SJSA1 (cell line): ENCODE data around the gene DCAF15. TPM values are rescaled to one million over a fixed set of nuclear protein-coding genes. Genes with fewer than 3 reads are reported as not detected.
"Not testable (repeated sequence)": the region's sequence is repeated elsewhere in the genome, so short reads cannot be mapped to it uniquely, and the experiment has no call there.

Experiments
- DNase-seq, 2 experiments: peaks; one replicate each; pipeline ENCODE4 v3.0.0-alpha.2; 2015 to 2020; ENCODE audit warnings: low spot score in 2 of 2, low read depth in 1 of 2
- H3K27ac ChIP-seq: fragments of 250-450 bp; sonication (Bioruptor Pico); 2 replicates; pipeline ENCODE4 v1.5.1; 2020; ENCODE audit warnings: mild to moderate bottlenecking, moderate library complexity
- H3K27me3 ChIP-seq: fragments of 250-450 bp; sonication (Bioruptor Pico); replicated peaks from 2 replicates; pipeline ENCODE4 v1.5.1; 2020; ENCODE audit warnings: mild to moderate bottlenecking, moderate library complexity
- H3K36me3 ChIP-seq: fragments of 250-450 bp; sonication (Bioruptor Pico); 2 replicates; pipeline ENCODE4 v1.5.1; 2020; ENCODE audit warnings: mild to moderate bottlenecking
- H3K4me1 ChIP-seq: fragments of 250-450 bp; sonication (Bioruptor Pico); replicated peaks from 2 replicates; pipeline ENCODE4 v1.6.1; 2021; ENCODE audit warnings: mild to moderate bottlenecking
- H3K4me3 ChIP-seq: fragments of 250-450 bp; sonication (Bioruptor Pico); 2 replicates; pipeline ENCODE4 v1.5.1; 2020; ENCODE audit warnings: mild to moderate bottlenecking
- H3K9me3 ChIP-seq: fragments of 250-450 bp; sonication (Bioruptor Pico); replicated peaks from 2 replicates; pipeline ENCODE4 v1.5.1; 2020; ENCODE audit warnings: mild to moderate bottlenecking
- total RNA-seq: library from RNA; depleted of rRNA; stranded (reverse); fragments of >200 nt; shearing (Covaris generic); gene quantifications from 2 replicates; pipeline ENCODE4 v1.2.3, GENCODE V29; 2014

Gene DCAF15
- total RNA-seq, 1 experiment from 2014 or later, result 28.2 TPM

DNA sequence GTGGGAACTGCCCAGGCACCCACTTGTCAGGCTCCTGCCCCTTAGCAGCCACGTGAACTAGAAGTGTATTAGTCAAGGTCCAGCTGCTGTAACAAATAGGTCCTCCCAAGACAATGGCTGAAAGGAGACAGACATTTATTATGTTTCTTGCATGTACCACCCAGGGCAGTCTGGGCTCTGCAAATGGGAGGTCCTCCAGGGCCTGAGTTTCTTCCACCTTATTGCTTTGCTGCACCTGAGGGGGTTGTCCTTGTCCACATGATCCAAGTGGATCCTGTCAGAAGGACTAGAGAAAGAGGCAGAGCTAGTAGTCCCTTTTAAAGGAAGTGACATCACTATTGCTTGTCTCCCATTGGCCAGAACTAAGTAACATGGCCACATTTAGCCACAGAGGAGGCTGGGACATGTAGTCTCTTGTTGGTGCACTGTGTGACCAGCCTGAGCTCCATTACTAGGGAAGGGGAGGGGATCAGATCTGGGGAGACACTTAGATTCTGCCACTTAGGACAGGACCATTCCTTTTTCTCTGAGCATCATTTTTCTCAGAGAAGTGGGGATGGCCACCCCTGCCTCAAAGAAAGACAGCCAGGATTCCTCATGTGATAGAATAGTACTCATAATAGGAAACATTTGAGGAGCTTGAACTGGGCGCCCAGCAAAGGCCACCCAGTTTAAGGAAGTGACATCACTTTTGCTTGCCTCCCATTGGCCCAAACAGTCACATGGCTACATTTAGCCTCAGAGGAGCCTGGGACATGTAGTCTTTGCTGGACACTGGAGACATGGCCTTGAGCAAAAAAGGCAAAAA, 31.2 kb upstream of the DCAF15 start:
- DNase-seq, result peak in 1 of 2 experiments; percentile 59
- Histone ChIP-seq H3K4me3 (no peak overlapping the region), H3K4me1 (peaks cover 6% of the 10 kb centered on the region; the same call in 1 of the 2 replicates), H3K9me3 (no peaks in the 10 kb centered on the region), H3K27me3 (no peaks in the 10 kb centered on the region), H3K27ac (no peak overlapping the region), H3K36me3 (peaks cover 31% of the 10 kb centered on the region)

DNA sequence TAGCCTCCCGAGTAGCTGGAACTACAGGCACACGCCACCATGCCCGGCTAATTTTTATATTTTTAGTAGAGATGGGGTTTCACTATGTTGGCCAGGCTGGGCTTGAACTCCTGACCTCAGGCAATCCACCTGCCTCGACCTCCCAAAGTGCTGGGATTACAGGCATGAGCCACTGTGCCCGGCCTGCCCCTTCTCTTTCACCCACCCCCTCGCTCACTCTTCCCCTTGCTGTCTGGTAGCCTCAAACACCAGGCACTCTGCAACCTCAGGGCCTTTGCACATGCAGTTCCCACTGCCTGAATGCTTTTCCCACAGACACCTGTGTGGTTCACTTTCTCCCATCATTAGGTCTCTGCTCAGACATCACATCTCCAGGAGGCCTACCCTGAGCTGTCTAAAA, 30.2 kb upstream of the DCAF15 start:
- H3K27me3 ChIP-seq, H3K4me1 ChIP-seq, H3K4me3 ChIP-seq, H3K27ac ChIP-seq, DNase-seq, H3K9me3 ChIP-seq: not testable (repeated sequence)
- peaks cover 37% of the 10 kb centered on the region for H3K36me3 ChIP-seq

DNA sequence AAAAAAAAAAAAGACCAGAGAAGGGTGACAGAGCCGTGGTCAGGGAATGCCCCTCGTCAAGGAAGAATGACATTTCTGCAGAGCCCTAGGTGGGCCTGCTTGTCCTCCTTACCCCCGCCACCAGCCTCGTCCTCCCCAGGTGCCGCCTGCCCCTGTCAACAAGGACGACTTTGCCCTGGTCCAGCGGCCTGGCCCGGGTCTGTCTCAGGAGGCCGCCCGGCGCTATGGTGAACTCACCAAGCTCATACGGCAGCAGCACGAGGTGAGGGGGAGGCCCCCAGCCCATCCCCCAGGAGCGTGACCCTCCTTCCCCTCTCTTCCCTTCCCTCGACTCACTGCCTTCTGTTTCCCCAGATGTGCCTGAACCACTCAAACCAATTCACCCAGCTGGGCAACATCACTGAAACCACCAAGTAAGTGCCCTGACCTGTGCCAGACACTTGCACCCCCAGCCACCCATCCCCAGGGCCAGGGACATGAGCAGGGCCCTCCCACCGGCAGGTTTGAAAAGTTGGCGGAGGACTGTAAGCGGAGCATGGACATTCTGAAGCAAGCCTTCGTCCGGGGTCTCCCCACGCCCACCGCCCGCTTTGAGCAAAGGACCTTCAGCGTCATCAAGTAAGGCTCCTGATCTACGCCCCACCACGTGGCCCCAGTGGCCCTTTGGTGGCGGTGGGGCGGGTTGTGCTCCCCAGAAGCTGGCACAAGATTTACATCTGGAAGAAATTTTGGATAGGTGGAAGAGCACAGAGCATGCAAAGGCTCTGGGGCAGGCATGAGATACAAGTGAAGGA, 28.9 kb upstream of the DCAF15 start:
- Histone ChIP-seq H3K27me3 (no peaks in the 10 kb centered on the region), H3K36me3 (peaks cover 37% of the 10 kb centered on the region), H3K4me3 (no peak overlapping the region), H3K9me3 (no peaks in the 10 kb centered on the region), H3K4me1 (peaks cover 6% of the 10 kb centered on the region; the same call in 1 of the 2 replicates), H3K27ac (no peak overlapping the region)
- no peak for DNase-seq

DNA sequence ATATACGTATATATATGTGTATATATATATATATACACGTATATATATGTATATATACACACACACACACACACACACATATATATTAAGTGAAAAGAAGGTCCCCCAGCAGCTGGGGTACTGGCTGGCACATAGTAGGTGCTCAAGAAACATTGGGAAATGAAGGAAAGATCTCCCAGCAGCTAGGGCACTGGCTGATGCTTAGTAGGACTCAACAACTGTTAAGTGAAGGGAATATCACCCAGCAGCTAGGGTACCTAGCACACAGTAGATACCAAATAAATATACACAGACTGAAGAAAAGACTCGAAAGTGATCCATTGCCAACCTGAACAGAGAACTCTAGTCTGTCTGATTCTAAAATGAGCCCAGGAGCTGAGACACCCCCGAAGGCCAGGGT, 26.3 kb upstream of the DCAF15 start:
- peaks cover 6% of the 10 kb centered on the region; the same call in 1 of the 2 replicates for H3K4me1 ChIP-seq
- H3K36me3 ChIP-seq, result peaks cover 23% of the 10 kb centered on the region
- no peak for DNase-seq
- no peak overlapping the region for H3K4me3 ChIP-seq
- no peaks in the 10 kb centered on the region for H3K27me3 ChIP-seq
- H3K27ac ChIP-seq, result no peak overlapping the region
- H3K9me3 ChIP-seq, result no peaks in the 10 kb centered on the region

DNA sequence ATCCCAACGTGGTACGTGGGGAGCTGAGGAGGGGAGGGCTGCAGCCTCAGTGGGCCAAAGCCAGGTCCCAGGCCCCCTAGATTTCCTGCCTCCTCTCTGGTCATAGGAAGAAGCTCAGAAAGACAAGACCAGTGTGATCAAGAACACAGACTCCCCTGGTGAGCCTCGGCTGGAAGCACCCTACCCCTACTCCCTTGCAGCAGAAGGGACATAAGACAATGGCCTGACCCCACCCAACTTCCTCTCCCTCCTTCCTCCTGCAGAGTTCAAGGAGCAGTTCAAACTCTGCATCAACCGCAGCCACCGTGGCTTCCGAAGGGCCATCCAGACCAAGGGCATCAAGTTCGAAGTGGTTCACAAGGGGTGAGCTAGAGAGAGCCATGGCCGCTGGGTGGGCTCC, 25.6 kb upstream of the DCAF15 start:
- peaks cover 16% of the 10 kb centered on the region for H3K36me3 ChIP-seq
- no peak for DNase-seq

DNA sequence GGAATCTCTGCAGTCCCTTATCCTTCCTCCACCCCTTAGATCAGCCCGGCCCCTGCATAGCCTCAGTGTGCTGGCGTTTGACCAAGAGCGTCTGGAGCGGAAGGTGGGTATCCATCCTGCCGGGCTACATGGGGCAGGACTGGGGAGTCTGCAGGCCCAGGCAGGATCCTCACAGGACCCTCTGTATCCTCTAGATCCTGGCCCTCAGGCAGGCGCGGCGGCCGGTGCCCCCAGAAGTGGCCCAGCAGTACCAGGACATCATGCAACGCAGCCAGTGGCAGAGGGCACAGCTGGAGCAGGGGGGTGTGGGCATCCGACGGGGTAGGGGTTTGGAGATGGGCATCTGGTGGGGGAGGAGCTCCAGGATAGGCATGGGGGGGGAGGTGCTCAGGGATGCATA, 23.0 kb upstream of the DCAF15 start:
- no peaks in the 10 kb centered on the region for H3K9me3 ChIP-seq

More for the DNA sequence above, 25.6 kb upstream of the DCAF15 start:
- Histone ChIP-seq H3K27ac (no peak overlapping the region), H3K4me1 (peaks cover under 1% of the 10 kb centered on the region; the same call in 1 of the 2 replicates), H3K9me3 (no peaks in the 10 kb centered on the region), H3K4me3 (no peak overlapping the region), H3K27me3 (no peaks in the 10 kb centered on the region)

DNA sequence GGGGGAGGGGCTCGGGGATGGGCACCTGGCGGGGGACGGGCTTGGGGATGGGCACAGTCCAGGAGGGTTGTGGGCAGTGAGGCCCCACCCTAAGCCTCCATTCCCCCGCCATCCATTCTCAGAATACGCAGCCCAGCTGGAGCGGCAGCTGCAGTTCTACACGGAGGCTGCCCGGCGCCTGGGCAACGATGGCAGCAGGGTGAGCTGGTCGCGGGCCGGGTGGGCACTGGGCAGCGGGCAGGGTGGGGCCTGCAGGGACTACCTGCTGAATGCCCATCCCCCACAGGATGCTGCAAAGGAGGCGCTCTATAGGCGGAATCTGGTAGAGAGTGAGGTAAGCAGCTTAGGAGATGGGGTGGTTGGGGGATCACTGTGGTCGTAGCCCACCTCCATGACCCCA, 22.4 kb upstream of the DCAF15 start:
- no peak overlapping the region for H3K4me3 ChIP-seq
- peaks cover 7% of the 10 kb centered on the region; the same call in 1 of the 2 replicates for H3K36me3 ChIP-seq
- H3K27me3 ChIP-seq, result no peaks in the 10 kb centered on the region
- H3K27ac ChIP-seq, result no peak overlapping the region
- no peak for DNase-seq
- no peaks in the 10 kb centered on the region for H3K4me1 ChIP-seq
- no peaks in the 10 kb centered on the region for H3K9me3 ChIP-seq

More for the DNA sequence above, 23.0 kb upstream of the DCAF15 start:
- H3K4me3 ChIP-seq, result no peak overlapping the region
- H3K27me3 ChIP-seq, result no peaks in the 10 kb centered on the region
- DNase-seq, result no peak
- H3K4me1 ChIP-seq, result no peaks in the 10 kb centered on the region
- H3K27ac ChIP-seq, result no peak overlapping the region
- H3K36me3 ChIP-seq, result peaks cover 7% of the 10 kb centered on the region; the same call in 1 of the 2 replicates

DNA sequence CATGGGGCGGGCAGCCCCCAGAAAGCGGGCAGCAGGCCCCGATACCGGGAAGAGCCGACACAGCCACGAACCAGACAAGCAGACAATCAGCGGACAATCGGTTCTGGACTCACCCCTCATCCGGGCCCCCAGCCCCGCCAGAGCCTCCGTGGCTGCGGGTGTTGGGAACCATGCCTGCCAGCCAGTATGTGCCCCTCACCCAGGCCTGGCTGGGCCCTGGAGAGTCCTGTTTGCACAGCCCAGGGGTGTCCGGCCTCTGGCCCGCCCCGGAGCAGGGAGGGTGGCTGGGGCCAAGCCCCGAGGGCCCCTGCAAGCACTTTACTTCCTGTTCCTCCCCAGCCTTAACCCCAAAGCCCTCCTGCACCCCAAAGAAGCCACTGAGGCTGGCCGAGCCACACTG, 21.9 kb upstream of the DCAF15 start:
- Histone ChIP-seq H3K27ac (no peak overlapping the region), H3K4me1 (no peaks in the 10 kb centered on the region), H3K27me3 (no peaks in the 10 kb centered on the region), H3K9me3 (no peaks in the 10 kb centered on the region), H3K36me3 (peaks cover 7% of the 10 kb centered on the region; the same call in 1 of the 2 replicates), H3K4me3 (no peak overlapping the region)
- no peak for DNase-seq

DNA sequence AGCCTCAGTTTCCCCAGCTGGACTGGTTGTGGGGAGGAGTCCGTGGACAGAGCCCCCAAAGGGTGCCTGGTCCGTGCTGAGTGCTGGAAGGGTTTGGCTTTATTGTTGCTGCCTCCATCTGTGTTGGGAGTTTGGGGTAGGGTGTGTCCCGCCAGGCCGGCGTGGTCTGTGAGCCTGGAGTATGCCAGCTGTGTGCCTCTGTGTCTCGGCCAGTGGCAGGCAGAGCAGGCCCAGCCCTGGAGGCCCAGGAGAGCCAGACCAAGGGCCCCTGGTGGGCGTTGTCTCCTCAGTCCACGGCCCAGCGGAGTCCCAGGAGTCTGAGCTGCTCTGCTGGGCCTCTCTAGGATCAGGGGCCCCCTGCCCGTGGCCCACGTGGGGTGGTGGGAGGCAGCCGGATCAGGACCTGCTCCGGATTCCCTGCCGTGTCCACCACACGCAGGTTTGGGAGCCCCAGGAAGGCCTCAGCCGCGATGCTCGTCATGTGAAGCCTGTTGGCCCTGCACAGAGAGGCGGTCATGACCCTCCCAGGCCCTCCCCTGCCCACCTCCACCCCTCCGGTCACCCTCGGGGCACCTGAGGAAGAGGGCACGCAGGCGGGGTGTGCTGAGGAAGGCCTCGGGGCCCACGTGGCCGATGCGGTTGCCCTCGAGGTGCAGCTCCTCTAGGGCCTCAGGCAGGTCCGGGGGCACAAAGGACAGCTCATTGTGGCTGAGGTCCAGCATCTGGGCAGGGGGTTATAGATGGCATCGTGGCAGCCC, 20.7 kb upstream of the DCAF15 start:
- no peak overlapping the region for H3K4me3 ChIP-seq
- H3K36me3 ChIP-seq, result 0 out of 2 replicates have a peak, but pooled peaks cover 4% of the 10 kb centered on the region
- H3K9me3 ChIP-seq, result no peaks in the 10 kb centered on the region
- no peaks in the 10 kb centered on the region for H3K4me1 ChIP-seq
- no peak for DNase-seq
- no peaks in the 10 kb centered on the region for H3K27me3 ChIP-seq
- no peak overlapping the region for H3K27ac ChIP-seq

DNA sequence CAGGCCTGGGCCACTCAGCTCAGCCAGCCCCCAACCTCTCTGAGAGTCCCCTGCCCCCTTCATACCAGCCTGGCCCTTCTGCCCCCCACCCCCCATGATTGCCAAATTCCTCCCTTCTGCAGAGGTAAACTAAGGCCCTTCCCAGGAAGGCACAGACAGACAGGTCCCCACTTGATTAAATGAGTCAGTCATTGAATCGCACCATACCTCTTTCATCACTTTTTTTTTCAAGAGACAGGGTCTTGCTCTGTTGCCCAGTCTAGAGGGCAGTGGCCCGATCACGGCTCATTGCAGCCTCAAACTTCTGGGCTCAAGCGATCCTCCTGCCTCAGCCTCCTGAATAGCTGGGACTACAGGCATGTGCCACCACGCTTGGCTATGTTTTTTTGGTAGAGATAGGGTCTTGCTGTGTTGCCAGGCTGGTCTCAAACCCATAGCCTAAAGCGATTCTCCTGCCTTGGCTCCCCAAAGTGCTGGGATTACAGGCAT, 20.1 kb upstream of the DCAF15 start:
- Histone ChIP-seq H3K27ac (no peak overlapping the region), H3K9me3 (no peaks in the 10 kb centered on the region), H3K4me1 (no peaks in the 10 kb centered on the region), H3K27me3 (no peaks in the 10 kb centered on the region), H3K36me3 (0 out of 2 replicates have a peak, but pooled peaks cover under 1% of the 10 kb centered on the region), H3K4me3 (no peak overlapping the region)
- no peak for DNase-seq

DNA sequence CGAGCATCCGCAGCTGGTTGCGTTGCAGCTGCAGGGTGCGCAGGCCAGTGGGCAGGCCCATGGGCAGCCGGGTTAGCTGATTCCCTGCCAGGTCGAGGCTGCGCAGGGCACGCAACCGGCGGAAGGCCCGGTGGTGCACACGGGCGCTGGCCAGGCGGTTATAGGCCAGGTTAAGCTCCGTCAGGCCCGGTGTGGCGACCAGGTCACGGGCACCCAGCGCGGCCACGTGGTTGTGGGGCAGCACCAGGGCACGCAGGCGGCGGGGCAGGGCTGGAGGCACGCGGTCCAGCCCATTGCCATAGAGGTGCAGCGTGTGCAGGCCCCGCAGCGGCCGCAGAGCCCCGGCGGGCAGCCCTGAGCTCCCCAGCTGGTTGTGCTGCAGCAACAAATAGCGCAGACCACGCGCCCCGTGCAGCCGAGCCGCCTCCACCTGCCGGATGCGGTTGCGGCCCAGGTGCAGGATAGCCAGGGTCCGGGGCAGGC, 19.4 kb upstream of the DCAF15 start:
- Histone ChIP-seq H3K9me3 (no peaks in the 10 kb centered on the region), H3K27me3 (no peaks in the 10 kb centered on the region), H3K36me3 (no peaks in the 10 kb centered on the region), H3K4me1 (peaks cover 5% of the 10 kb centered on the region), H3K27ac (no peak overlapping the region), H3K4me3 (no peak overlapping the region)
- no peak for DNase-seq

DNA sequence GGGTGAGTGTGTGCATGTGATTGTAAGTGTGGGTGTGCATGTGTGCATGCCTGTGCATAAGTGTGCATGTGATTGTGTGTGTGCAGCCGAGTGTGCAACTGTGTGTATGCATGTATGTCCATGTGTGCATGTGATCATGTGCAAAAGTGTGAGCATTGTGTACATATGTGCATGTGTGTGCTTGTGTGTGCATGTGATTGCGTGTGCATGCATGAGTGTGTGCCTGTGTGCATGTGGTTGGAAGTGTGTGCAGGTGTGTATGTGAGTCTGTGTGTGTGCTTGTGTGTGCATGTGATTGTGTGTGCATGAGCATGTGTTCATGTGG, 17.6 kb upstream of the DCAF15 start:
- H3K9me3 ChIP-seq, result no peaks in the 10 kb centered on the region
- no peak overlapping the region for H3K4me3 ChIP-seq
- DNase-seq, result no peak
- no peak overlapping the region for H3K27ac ChIP-seq
- no peaks in the 10 kb centered on the region for H3K36me3 ChIP-seq
- H3K4me1 ChIP-seq, result peaks cover 14% of the 10 kb centered on the region
- H3K27me3 ChIP-seq, result no peaks in the 10 kb centered on the region

DNA sequence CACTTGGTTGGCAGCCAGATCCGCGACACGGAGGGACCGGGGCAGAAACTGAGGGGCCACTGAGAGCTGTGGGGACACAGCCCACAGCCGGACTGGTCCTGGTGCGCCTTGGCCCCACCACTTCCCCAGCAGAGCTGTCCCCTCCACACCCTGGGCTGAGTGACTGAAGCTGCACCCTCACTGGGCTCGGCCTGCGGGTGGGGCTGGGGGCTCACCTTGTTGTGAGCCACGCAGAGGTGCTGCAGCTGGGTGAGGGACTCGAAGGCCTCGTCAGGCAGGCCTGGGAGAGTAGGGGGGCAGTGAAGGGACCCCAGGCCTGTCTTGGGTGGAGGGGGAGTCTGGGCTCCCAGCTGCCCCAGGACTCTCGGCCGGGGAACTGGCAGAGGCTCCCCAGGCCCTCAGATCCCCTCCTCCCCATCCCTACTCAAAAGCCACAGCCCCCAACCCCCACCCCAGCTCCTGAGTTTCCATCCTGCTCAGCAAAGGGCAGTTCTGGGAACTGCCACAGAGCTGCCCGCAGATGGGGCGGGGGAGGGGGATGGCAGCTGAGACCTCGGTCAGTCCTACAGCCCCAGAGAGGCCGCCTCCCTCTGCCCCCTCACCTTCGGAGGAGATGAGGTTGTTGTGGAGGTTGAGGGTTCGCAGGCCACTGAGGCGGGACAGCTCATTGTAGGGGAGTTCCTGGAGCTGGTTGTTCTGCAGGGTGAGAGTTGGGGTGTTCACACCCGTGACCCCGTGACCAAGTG, 16.4 kb upstream of the DCAF15 start:
- Histone ChIP-seq H3K9me3 (no peaks in the 10 kb centered on the region), H3K27ac (no peak overlapping the region), H3K27me3 (no peaks in the 10 kb centered on the region), H3K4me3 (no peak overlapping the region), H3K4me1 (peaks cover 14% of the 10 kb centered on the region), H3K36me3 (no peaks in the 10 kb centered on the region)
- no peak for DNase-seq
